Rectal smooth muscle tissue (tissue), 1 donor: Measurements from ENCODE around the gene NLGN4X.

Experiments used
- H3K27ac ChIP-seq: one replicate; pipeline ENCODE4 v1.7.0; 2013; ENCODE audit warnings: low read depth, low read length, inconsistent platforms
- H3K27me3 ChIP-seq: one replicate; pipeline ENCODE4 v1.7.0; 2013; ENCODE audit warnings: low read length; ENCODE audit not compliant: control insufficient read depth, insufficient read depth
- H3K36me3 ChIP-seq: one replicate; pipeline ENCODE4 v1.7.0; 2013; ENCODE audit warnings: low read length; ENCODE audit not compliant: control insufficient read depth, insufficient read depth
- H3K4me1 ChIP-seq: one replicate; pipeline ENCODE4 v1.7.0; 2013; ENCODE audit warnings: low read length; ENCODE audit not compliant: control insufficient read depth, insufficient read depth
- H3K4me3 ChIP-seq: one replicate; pipeline ENCODE4 v1.7.0; 2013; ENCODE audit warnings: low read length
- H3K9ac ChIP-seq: one replicate; pipeline ENCODE4 v1.7.0; 2013; ENCODE audit warnings: low read length

Gene NLGN4X

DNA sequence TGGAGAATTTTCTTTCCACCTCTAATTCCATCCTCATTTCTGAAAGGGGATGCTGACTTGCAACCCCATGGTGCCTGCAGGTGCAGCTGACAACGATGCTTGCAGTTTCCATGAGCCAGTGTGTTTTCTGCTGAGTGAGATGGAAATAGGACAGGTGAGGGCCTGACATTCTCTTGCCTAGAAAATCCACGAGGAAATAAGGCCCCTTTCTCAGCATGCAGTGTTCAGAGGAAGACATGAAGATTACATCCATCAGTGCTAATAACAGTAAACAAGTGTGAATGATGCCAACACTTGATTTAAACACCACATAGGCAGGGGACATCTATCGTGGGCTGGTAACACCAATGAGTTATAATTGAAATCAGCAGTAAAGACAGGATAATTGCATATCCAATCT, 237.3 kb downstream of the NLGN4X start:
- Histone ChIP-seq H3K36me3 (no peaks in the 10 kb centered on the region), H3K4me3 (no peak overlapping the region), H3K9ac (no peak overlapping the region), H3K4me1 (no peaks in the 10 kb centered on the region), H3K27me3 (no peaks in the 10 kb centered on the region), H3K27ac (no peak overlapping the region)

GRCh38 chrX:5979338-5979737, 249.3 kb downstream of the NLGN4X start:
- Histone ChIP-seq H3K9ac (no peak overlapping the region), H3K36me3 (no peaks in the 10 kb centered on the region), H3K4me1 (no peaks in the 10 kb centered on the region), H3K27me3 (no peaks in the 10 kb centered on the region), H3K27ac (no peak overlapping the region), H3K4me3 (no peak overlapping the region)

GRCh38 chrX:5976332-5976731, 252.3 kb downstream of the NLGN4X start:
- H3K36me3 ChIP-seq: no peaks in the 10 kb centered on the region
- H3K4me1 ChIP-seq: no peaks in the 10 kb centered on the region
- H3K27ac ChIP-seq: no peak overlapping the region
- no peak overlapping the region for H3K4me3 ChIP-seq
- no peak overlapping the region for H3K9ac ChIP-seq
- no peaks in the 10 kb centered on the region for H3K27me3 ChIP-seq

- Histone ChIP-seq H3K27me3 (no peaks in the 10 kb centered on the region), H3K4me1 (no peaks in the 10 kb centered on the region), H3K9ac (no peak overlapping the region), H3K27ac (no peak overlapping the region), H3K36me3 (no peaks in the 10 kb centered on the region), H3K4me3 (no peak overlapping the region)
Observed at GRCh38 chrX:5971300-5971699, 257.4 kb downstream of the NLGN4X start.

DNA sequence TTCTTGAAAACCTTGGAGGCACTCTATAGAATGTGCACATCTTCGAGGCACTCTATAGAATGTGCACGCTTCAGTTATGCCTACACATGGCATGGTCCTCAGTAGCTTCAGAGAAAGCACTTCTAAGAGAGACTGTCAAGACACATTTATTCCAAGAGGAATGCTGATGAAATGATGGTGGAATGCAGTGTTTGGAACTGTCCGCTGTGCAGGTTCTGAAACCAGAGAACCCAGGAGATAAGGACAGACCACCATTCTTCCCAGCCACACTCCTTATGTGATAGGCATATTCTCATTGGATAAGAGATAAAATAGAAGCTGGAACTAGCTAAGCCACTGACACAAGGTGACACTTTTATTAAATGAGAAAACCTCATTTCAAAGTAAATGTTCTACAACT, 263.3 kb downstream of the NLGN4X start:
- H3K27me3 ChIP-seq: no peaks in the 10 kb centered on the region
- no peak overlapping the region for H3K9ac ChIP-seq
- no peak overlapping the region for H3K27ac ChIP-seq
- H3K4me3 ChIP-seq: no peak overlapping the region
- no peaks in the 10 kb centered on the region for H3K4me1 ChIP-seq
- H3K36me3 ChIP-seq: no peaks in the 10 kb centered on the region

- Histone ChIP-seq H3K36me3 (no peaks in the 10 kb centered on the region), H3K27me3 (no peaks in the 10 kb centered on the region), H3K4me3 (no peak overlapping the region), H3K27ac (no peak overlapping the region), H3K4me1 (no peaks in the 10 kb centered on the region), H3K9ac (no peak overlapping the region)
Observed at GRCh38 chrX:5959286-5959685, 269.4 kb downstream of the NLGN4X start.

- Histone ChIP-seq H3K27me3 (no peaks in the 10 kb centered on the region), H3K36me3 (no peaks in the 10 kb centered on the region), H3K4me3 (no peak overlapping the region), H3K27ac (no peak overlapping the region), H3K4me1 (no peaks in the 10 kb centered on the region), H3K9ac (no peak overlapping the region)
Observed at GRCh38 chrX:5958523-5958922, 270.1 kb downstream of the NLGN4X start.

GRCh38 chrX:5957506-5957905, 271.2 kb downstream of the NLGN4X start:
- Histone ChIP-seq H3K36me3 (no peaks in the 10 kb centered on the region), H3K4me1 (no peaks in the 10 kb centered on the region), H3K27me3 (no peaks in the 10 kb centered on the region), H3K4me3 (no peak overlapping the region), H3K27ac (no peak overlapping the region), H3K9ac (no peak overlapping the region)

- H3K36me3 ChIP-seq: no peaks in the 10 kb centered on the region
- H3K9ac ChIP-seq: no peak overlapping the region
- no peaks in the 10 kb centered on the region for H3K27me3 ChIP-seq
- H3K4me1 ChIP-seq: no peaks in the 10 kb centered on the region
- H3K27ac ChIP-seq: no peak overlapping the region
- no peak overlapping the region for H3K4me3 ChIP-seq
Observed at GRCh38 chrX:5936438-5936837, 292.2 kb downstream of the NLGN4X start.

DNA sequence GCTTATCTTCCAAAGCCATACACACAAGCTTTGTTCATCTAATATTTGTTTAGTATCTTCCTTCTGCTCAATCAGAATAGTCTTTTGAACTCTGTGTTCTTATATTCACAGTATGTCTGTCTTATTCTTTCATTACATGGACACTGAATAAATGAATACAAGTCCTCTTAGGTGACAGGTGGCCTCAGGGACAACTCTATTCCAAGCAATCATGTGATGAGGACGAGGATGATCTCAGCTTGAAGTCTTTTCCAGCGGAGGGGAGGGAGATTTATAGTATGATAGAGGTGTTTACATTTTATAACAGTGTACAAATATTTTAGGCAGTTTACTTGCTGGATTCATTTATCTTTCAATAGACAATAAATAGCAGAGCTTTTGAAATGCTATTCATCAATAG, 300.4 kb downstream of the NLGN4X start:
- H3K9ac ChIP-seq: no peak overlapping the region
- no peak overlapping the region for H3K27ac ChIP-seq
- H3K27me3 ChIP-seq: no peaks in the 10 kb centered on the region
- no peak overlapping the region for H3K4me3 ChIP-seq
- no peaks in the 10 kb centered on the region for H3K4me1 ChIP-seq
- no peaks in the 10 kb centered on the region for H3K36me3 ChIP-seq

GRCh38 chrX:5916945-5917344, 311.7 kb downstream of the NLGN4X start:
- Histone ChIP-seq H3K36me3 (no peaks in the 10 kb centered on the region), H3K4me3 (no peak overlapping the region), H3K9ac (no peak overlapping the region), H3K4me1 (no peaks in the 10 kb centered on the region), H3K27me3 (no peaks in the 10 kb centered on the region), H3K27ac (no peak overlapping the region)

DNA sequence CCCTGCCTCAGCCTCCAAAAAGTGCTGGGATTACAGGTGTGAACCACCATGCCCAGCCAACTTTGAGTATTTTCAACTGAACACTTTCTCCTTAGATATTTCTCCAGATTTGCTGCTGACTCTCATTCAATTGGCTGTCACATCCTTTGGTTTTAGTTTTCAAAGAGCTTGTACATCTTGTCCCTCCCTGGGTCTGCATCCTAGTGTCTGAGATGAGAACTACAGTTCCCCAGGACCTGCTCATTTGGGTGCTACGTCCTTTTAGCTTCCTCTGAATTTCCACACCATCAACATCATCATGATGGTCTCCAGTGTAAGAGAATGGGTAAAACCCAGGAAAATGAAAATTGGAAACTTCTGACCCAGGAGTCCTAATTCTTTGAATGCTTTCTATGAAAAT, 312.9 kb downstream of the NLGN4X start:
- no peaks in the 10 kb centered on the region for H3K36me3 ChIP-seq
- no peaks in the 10 kb centered on the region for H3K27me3 ChIP-seq
- H3K4me1 ChIP-seq: no peaks in the 10 kb centered on the region
- no peak overlapping the region for H3K4me3 ChIP-seq
- no peak overlapping the region for H3K9ac ChIP-seq
- no peak overlapping the region for H3K27ac ChIP-seq

DNA sequence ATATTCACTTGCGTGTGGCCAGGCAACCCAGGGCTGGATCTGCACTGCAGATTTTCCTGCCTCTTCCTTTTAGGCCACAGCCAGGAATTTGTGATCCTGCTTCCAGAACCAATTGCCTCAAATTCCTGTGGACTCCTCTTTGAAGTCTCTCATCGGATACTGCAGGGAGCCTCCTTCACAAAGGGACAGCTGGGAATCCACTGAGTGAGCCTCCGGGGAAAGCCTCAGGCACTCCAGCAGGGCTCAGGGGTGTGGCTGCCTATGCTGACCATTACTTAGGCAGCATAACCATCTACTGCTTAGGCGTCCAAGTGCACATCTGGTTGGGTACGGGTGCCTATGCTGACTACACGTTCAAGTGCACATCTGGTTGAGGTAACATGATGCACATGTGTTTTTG, 321.5 kb downstream of the NLGN4X start:
- H3K9ac ChIP-seq: no peak overlapping the region
- H3K27ac ChIP-seq: no peak overlapping the region
- no peaks in the 10 kb centered on the region for H3K4me1 ChIP-seq
- H3K27me3 ChIP-seq: no peaks in the 10 kb centered on the region
- H3K4me3 ChIP-seq: no peak overlapping the region
- H3K36me3 ChIP-seq: no peaks in the 10 kb centered on the region
